ENCODE measurements around the gene ATP5PD. TPM values are rescaled to one million over a fixed set of nuclear protein-coding genes. Genes with fewer than 3 reads are reported as not detected.

The ATP5PD gene
- total RNA-seq (2022; extraction: Qiagen RNA extraction; ENCODE audit: low read depth) = 492 to 570 TPM (median 501 TPM) in 5 replicates

GRCh38 chr17:75046407-75047289 lies at the start of gene ATP5PD, which contains the start of gene KCTD2:
TSS of gene ATP5PD (minus strand) at chr17:75046969. CDS start at chr17:75042650, 4,319 bp downstream.
TSS of gene KCTD2 (plus strand) at chr17:75047225. CDS start at chr17:75047251, 26 bp downstream.

DNA sequence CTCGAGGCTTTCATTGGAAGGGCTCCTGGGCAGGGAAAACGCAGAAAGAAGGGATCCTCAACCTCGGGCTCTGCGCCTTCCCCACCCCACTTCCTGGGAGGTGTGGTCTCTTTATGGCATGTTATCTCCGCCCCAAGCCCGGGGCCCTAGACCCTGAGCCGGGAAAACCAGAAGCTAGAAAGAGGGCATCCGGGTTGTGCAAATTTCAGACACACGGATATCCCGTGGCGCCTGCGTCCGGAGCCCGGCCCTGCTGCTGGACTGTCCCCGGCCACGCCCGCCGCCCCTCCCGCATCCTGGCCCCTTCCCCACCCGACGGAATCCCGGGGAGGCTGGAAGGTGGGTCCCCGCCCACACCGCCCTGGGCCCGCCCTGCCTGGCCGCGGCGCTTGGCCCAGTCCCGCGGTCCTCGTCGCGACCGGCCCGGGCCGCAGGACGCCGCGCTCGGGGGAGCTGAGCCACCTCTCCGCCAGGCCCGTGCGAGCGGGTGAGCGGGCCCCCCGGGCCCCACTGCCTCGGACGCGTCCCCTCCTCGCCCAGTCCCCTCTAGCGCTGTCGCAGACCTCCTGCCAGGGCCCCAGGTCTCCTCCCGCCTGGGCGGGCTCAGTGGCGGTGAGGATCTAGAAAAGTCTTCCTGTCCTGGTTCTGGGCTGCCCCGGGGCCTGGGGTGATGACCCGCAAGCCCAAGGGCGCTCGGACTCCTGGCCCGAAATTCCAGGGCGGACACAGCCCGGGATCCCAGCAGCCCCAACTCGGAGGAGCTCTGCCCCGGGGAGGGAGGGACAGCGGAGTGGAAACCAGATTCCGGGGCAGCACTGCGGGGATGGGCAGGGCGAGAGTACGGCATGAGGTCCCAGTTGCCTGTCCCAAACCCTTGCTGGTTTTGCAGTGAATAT lies 41.0 kb upstream of the ATP5PD start, which contains the start of gene SLC16A5:
Gene SLC16A5, plus strand, starts transcription at position 397 of the 896 bp plus-strand sequence. CDS start 5,683 bp downstream, outside the sequence.

GRCh38 chr17:75012346-75013091 lies 34.2 kb downstream of the ATP5PD start, which contains the start of gene MRPL58:
TSS of gene MRPL58 (plus strand) at chr17:75012670. CDS start at chr17:75012687, 17 bp downstream.

Other genes starting within 250 kb of the ATP5PD start
- 0.14 to 0.37 TPM (median 0.22 TPM) in 5 replicates for gene GRIN2C, start 187.1 kb downstream of the ATP5PD start, total RNA-seq (2022; extraction: Qiagen RNA extraction; ENCODE audit: low read depth)
- gene FDXR, start 174.0 kb downstream of the ATP5PD start, total RNA-seq (2022; extraction: Qiagen RNA extraction; ENCODE audit: low read depth) = 48.1 to 67.0 TPM (median 61.8 TPM) in 5 replicates
- 0.09 TPM in 1 of 5 replicates, not detected in the others for gene FADS6, start 153.3 kb downstream of the ATP5PD start, total RNA-seq (2022; extraction: Qiagen RNA extraction; ENCODE audit: low read depth)
- gene USH1G, start 123.7 kb downstream of the ATP5PD start, total RNA-seq (2022; extraction: Qiagen RNA extraction; ENCODE audit: low read depth) = 0.07 to 0.12 TPM (median 0.11 TPM) in 5 replicates
- 0.13 TPM in 1 of 5 replicates, not detected in the others for gene OTOP2, start 122.7 kb downstream of the ATP5PD start, total RNA-seq (2022; extraction: Qiagen RNA extraction; ENCODE audit: low read depth)
- not detected in 5 replicates for gene OTOP3, start 111.1 kb downstream of the ATP5PD start, total RNA-seq (2022; extraction: Qiagen RNA extraction; ENCODE audit: low read depth)
- gene HID1, start 74.2 kb downstream of the ATP5PD start, total RNA-seq (2022; extraction: Qiagen RNA extraction; ENCODE audit: low read depth) = 13.8 to 19.2 TPM (median 17.5 TPM) in 5 replicates
- gene CDR2L, start 59.3 kb downstream of the ATP5PD start, total RNA-seq (2022; extraction: Qiagen RNA extraction; ENCODE audit: low read depth) = 56.3 to 70.7 TPM (median 68.6 TPM) in 5 replicates
- 72.9 to 81.4 TPM (median 79.5 TPM) in 5 replicates for gene MRPL58, start 34.3 kb downstream of the ATP5PD start, total RNA-seq (2022; extraction: Qiagen RNA extraction; ENCODE audit: low read depth)
- 27.5 to 32.0 TPM (median 31.1 TPM) in 5 replicates for gene KCTD2, start 256 bp upstream of the ATP5PD start, total RNA-seq (2022; extraction: Qiagen RNA extraction; ENCODE audit: low read depth)
- 26.1 to 36.0 TPM (median 31.7 TPM) in 5 replicates for gene SLC16A5, start 41.0 kb upstream of the ATP5PD start, total RNA-seq (2022; extraction: Qiagen RNA extraction; ENCODE audit: low read depth)
- 17.1 to 20.9 TPM (median 18.8 TPM) in 5 replicates for gene ARMC7, start 63.0 kb upstream of the ATP5PD start, total RNA-seq (2022; extraction: Qiagen RNA extraction; ENCODE audit: low read depth)
- 89.6 to 134 TPM (median 128 TPM) in 5 replicates for gene NT5C, start 84.8 kb upstream of the ATP5PD start, total RNA-seq (2022; extraction: Qiagen RNA extraction; ENCODE audit: low read depth)
- gene JPT1, start 107.5 kb upstream of the ATP5PD start, total RNA-seq (2022; extraction: Qiagen RNA extraction; ENCODE audit: low read depth) = 739 to 848 TPM (median 789 TPM) in 5 replicates
- 289 to 400 TPM (median 383 TPM) in 5 replicates for gene SUMO2, start 136.0 kb upstream of the ATP5PD start, total RNA-seq (2022; extraction: Qiagen RNA extraction; ENCODE audit: low read depth)
- 92.5 to 107 TPM (median 99.5 TPM) in 5 replicates for gene NUP85, start 158.7 kb upstream of the ATP5PD start, total RNA-seq (2022; extraction: Qiagen RNA extraction; ENCODE audit: low read depth)
- 22.1 to 30.9 TPM (median 28.0 TPM) in 5 replicates for gene GGA3, start 214.6 kb upstream of the ATP5PD start, total RNA-seq (2022; extraction: Qiagen RNA extraction; ENCODE audit: low read depth)
- gene MRPS7, start 214.9 kb upstream of the ATP5PD start, total RNA-seq (2022; extraction: Qiagen RNA extraction; ENCODE audit: low read depth) = 147 to 182 TPM (median 171 TPM) in 5 replicates
- gene MIF4GD, start 224.3 kb upstream of the ATP5PD start, total RNA-seq (2022; extraction: Qiagen RNA extraction; ENCODE audit: low read depth) = 31.2 to 36.9 TPM (median 34.7 TPM) in 5 replicates
- gene SLC25A19, start 242.5 kb upstream of the ATP5PD start, total RNA-seq (2022; extraction: Qiagen RNA extraction; ENCODE audit: low read depth) = 16.2 to 19.6 TPM (median 18.6 TPM) in 5 replicates